Ishikawa (cell line): ENCODE data around the gene FNDC5.

ENCODE experiments used
- CEBPB ChIP-seq: IDR thresholded peaks from 2 replicates; pipeline ENCODE4 v1.6.1; 2012
- CREB1 ChIP-seq: IDR thresholded peaks from 2 replicates; pipeline ENCODE4 v1.6.1; 2012; ENCODE audit warnings: low read depth
- EGR1 ChIP-seq: IDR thresholded peaks from 2 replicates; pipeline ENCODE4 v1.6.1; 2012
- EP300 ChIP-seq: IDR thresholded peaks from 2 replicates; pipeline ENCODE4 v1.6.1; 2012; ENCODE audit warnings: borderline replicate concordance
- FOXM1 ChIP-seq: IDR thresholded peaks from 2 replicates; pipeline ENCODE4 v1.6.1; 2012; ENCODE audit warnings: low read depth, borderline replicate concordance
- NFIC ChIP-seq: IDR thresholded peaks from 2 replicates; pipeline ENCODE4 v1.6.1; 2012
- RAD21 ChIP-seq: IDR thresholded peaks from 2 replicates; pipeline ENCODE4 v1.6.1; 2012; ENCODE audit warnings: low read depth
- TAF1 ChIP-seq: IDR thresholded peaks from 2 replicates; pipeline ENCODE4 v1.6.1; 2012; ENCODE audit warnings: low read depth, mild to moderate bottlenecking
- TCF12 ChIP-seq: IDR thresholded peaks from 2 replicates; pipeline ENCODE4 v1.6.1; 2012; ENCODE audit warnings: low read depth
- TEAD4 ChIP-seq: IDR thresholded peaks from 2 replicates; pipeline ENCODE4 v1.6.1; 2012
- YY1 ChIP-seq: IDR thresholded peaks from 2 replicates; pipeline ENCODE4 v1.6.1; 2012; ENCODE audit warnings: low read depth
- ZBTB7A ChIP-seq: IDR thresholded peaks from 2 replicates; pipeline ENCODE4 v1.6.1; 2012; ENCODE audit warnings: low read depth
- TF ChIP-seq, protein P1 (sequence below): IDR thresholded peaks from 2 replicates; pipeline ENCODE4 v1.6.1; 2012
- TF ChIP-seq, protein P2 (sequence below): IDR thresholded peaks from 2 replicates; pipeline ENCODE4 v1.6.1; 2012; ENCODE audit warnings: low read depth, mild to moderate bottlenecking
- TF ChIP-seq, protein P3 (sequence below): IDR thresholded peaks from 2 replicates; pipeline ENCODE4 v1.6.1; 2012

Gene FNDC5

DNA sequence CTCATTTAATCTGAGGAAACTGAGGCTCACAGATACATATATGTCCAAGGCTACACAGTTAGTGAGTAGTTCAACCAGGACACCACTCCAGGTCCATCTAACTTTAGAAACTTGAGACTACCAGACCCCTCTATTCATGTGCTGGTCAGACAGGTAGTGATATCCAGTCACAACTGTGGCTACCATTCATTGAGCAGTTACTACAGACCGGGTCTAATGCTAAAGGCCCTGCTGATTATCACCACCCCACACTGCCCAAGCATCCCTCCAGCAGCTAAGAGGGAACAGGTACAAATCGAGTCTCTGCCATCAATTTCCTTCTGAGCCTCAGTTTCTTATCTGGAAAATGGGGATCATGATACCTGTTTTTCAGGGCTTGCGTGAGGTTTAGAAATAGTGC is 20.9 kb upstream of the FNDC5 start:
- TF ChIP-seq YY1 (no peak), RAD21 (no peak), EGR1 (no peak), EP300 (no peak), CEBPB (no peak), CREB1 (no peak), TCF12 (no peak), FOXM1 (no peak), NFIC (no peak), TEAD4 (no peak), TAF1 (no peak), ZBTB7A (no peak)
- TF ChIP-seq, protein P1, sequence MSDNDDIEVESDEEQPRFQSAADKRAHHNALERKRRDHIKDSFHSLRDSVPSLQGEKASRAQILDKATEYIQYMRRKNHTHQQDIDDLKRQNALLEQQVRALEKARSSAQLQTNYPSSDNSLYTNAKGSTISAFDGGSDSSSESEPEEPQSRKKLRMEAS, result no peak
- TF ChIP-seq, protein P2, sequence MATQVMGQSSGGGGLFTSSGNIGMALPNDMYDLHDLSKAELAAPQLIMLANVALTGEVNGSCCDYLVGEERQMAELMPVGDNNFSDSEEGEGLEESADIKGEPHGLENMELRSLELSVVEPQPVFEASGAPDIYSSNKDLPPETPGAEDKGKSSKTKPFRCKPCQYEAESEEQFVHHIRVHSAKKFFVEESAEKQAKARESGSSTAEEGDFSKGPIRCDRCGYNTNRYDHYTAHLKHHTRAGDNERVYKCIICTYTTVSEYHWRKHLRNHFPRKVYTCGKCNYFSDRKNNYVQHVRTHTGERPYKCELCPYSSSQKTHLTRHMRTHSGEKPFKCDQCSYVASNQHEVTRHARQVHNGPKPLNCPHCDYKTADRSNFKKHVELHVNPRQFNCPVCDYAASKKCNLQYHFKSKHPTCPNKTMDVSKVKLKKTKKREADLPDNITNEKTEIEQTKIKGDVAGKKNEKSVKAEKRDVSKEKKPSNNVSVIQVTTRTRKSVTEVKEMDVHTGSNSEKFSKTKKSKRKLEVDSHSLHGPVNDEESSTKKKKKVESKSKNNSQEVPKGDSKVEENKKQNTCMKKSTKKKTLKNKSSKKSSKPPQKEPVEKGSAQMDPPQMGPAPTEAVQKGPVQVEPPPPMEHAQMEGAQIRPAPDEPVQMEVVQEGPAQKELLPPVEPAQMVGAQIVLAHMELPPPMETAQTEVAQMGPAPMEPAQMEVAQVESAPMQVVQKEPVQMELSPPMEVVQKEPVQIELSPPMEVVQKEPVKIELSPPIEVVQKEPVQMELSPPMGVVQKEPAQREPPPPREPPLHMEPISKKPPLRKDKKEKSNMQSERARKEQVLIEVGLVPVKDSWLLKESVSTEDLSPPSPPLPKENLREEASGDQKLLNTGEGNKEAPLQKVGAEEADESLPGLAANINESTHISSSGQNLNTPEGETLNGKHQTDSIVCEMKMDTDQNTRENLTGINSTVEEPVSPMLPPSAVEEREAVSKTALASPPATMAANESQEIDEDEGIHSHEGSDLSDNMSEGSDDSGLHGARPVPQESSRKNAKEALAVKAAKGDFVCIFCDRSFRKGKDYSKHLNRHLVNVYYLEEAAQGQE, result no peak
- TF ChIP-seq, protein P3, sequence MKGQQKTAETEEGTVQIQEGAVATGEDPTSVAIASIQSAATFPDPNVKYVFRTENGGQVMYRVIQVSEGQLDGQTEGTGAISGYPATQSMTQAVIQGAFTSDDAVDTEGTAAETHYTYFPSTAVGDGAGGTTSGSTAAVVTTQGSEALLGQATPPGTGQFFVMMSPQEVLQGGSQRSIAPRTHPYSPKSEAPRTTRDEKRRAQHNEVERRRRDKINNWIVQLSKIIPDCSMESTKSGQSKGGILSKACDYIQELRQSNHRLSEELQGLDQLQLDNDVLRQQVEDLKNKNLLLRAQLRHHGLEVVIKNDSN, result no peak

DNA sequence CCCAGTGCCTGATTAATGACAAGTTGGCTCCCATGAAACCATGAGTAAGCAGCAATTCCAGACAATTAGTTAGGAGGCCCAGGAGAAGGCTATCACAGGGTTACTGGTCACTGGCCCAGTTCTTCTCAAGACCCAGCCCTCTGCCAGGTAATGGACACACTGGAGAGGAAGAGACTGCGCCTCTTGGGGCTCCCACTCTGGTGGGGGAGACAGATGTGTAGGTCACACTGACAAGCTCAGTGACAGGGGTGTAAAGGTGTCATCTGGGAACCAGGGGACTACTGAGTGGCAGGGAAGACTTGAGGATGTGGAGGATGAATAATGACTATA is 20.5 kb upstream of the FNDC5 start:
- TF ChIP-seq RAD21 (no peak), TEAD4 (no peak), TAF1 (no peak), EP300 (no peak), EGR1 (no peak), YY1 (no peak), CREB1 (no peak)
- TF ChIP-seq, protein P1, result no peak
- TF ChIP-seq, protein P3, result no peak

DNA sequence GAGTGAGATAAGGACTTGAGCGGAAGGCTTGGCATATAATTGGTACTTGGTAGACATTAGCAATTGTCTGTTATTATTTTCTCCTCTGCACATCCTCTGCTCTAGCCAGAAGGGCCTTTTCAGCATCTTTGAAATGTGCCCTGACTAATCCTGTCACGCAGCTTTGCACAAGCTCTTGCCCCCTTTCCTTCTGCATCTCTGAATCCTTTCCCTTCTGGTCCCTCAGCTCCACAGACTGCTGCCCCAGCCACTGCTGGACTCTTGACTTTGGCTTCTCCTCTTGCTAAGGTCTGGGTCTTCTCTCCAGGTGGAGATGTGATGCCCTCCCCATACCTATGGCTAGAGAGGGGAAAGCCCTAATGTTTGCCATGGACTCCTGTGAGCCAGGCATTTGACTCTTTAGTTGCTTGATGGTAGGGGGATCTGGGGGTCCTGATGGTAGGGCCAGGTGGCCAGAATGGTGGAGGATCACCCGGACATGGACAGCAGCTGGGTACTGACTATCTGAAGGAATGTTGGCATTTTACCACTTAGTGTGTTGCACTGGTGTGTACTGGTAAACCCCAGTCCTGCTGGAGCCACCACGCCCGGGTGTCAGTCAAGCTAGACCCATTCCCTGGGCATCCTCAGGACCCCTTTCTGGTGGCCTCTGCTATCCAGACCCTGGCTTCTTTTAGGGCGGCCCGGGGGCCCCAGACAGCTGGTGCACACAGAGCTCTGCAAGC is 20.0 kb upstream of the FNDC5 start:
- TF ChIP-seq, protein P3, result no peak
- TF ChIP-seq FOXM1, result no peak

DNA sequence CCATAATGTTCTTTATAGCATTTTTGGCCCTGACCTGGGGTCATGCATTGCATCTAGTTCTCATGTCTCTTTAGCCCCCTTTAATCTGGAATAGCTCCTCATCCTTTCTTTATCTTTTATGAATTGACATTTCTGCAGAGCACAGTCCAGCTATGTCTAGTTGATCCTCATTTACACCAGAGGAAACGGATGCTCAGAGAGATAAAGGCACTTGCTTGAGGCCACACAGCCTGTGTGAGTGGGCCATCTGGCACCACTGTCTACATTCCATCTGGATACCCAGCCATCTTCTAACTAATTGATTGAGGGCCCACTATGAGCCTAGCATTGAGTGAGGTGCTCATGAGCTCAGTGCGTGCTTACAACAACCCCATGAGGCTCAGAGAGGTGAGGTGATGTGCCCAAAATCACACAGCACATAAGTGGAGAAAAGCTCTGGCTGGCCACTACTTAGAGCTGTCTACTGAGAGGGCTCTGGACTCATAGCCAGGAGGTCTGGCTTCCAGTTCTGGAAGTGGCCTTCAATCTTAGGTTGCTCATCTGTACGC is 19.1 kb upstream of the FNDC5 start:
- TF ChIP-seq CEBPB (no peak), EGR1 (no peak), RAD21 (no peak), TCF12 (no peak), TEAD4 (no peak)
- TF ChIP-seq, protein P3, result no peak

DNA sequence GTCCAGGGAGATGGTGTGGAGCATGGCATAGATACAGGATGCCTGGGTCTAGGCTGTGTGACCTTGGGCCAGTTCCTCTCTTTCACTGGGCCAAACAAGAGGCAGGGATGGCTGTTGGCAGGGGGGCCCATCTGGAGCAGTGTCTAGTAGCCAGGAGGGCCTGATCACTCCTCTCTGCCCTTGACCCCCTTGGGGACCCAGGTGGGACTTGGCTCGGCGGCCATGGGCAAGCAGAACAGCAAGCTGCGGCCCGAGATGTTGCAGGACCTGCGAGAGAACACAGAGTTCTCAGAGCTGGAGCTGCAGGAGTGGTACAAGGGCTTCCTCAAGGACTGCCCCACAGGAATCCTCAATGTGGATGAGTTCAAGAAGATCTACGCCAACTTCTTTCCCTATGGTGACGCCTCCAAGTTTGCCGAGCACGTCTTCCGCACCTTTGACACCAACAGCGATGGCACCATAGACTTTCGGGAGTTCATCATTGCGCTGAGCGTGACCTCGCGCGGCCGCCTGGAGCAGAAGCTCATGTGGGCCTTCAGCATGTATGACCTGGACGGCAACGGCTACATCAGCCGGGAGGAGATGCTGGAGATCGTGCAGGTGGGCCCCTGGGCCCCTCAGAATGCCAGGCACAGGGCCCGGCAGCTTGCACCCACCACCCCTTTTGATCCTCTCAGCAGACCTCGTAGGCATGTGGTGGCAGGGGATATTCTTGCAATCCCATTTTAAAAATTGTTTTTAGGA is 18.1 kb upstream of the FNDC5 start:
- TF ChIP-seq CREB1, result no peak
- TF ChIP-seq EGR1, result no peak
- no peak for TF ChIP-seq TEAD4
- TF ChIP-seq CEBPB, result no peak
- TF ChIP-seq TAF1, result no peak
- TF ChIP-seq, protein P3, result no peak
- TF ChIP-seq RAD21, result no peak
- TF ChIP-seq, protein P1, result no peak
- no peak for TF ChIP-seq NFIC
- no peak for TF ChIP-seq EP300
- TF ChIP-seq YY1, result no peak

DNA sequence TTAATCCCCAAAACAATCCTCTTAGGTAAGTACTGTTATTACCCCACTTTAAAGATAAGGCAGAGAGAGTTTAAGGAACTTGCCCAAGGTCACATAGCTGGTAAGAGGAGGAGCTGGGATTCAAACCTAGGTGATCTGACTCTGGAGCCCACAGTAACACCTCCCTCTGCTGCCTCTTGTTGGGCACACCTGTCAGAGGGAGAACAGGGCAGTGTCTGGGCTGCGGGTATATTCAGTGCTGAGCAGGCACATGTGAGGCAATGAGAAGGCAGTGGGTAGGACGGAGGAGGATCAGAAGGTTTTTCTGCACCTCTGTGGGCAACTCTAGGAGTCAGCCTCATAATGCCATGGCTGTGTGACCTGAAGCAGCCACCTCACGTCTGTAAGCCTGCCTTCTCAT is 17.4 kb upstream of the FNDC5 start:
- TF ChIP-seq, protein P2, result no peak
